SK-N-SH (cell line): ENCODE measurements around the gene ATXN10. TPM values are rescaled to one million over a fixed set of nuclear protein-coding genes. Genes with fewer than 3 reads are reported as not detected.

Experiments used
- CTCF ChIA-PET: fragments of 300-600, 350-600 bp; formaldehyde crosslinking; extraction: SDS; loops from one replicate; lab custom pipeline; 2021; lab: Yijun Ruan, JAX
- POLR2A ChIA-PET: fragments of 350-600 bp; sonication (Branson Sonifier 250); formaldehyde crosslinking; extraction: SDS; loops from one replicate; lab custom pipeline; 2020; ENCODE audit warnings: antibody characterized with exemption, inconsistent platforms; lab: Yijun Ruan, JAX
- DNase-seq: peaks from one replicate; pipeline ENCODE4 v3.0.0; 2012
- H2AFZ ChIP-seq: fragments of 200-600 bp; sonication (generic); 2 replicates; pipeline ENCODE4 v1.8.1; 2016; ENCODE audit warnings: antibody characterized with exemption, mild to moderate bottlenecking, low read depth
- H3F3A ChIP-seq: fragments of 200-600 bp; sonication (generic); replicated peaks from 2 replicates; pipeline ENCODE3; 2016; ENCODE audit warnings: antibody characterized with exemption, mild to moderate bottlenecking; ENCODE audit not compliant: insufficient read depth
- H3K27ac ChIP-seq, 2 experiments: fragments of 200-500 bp in 1 of 2; fragments of 200-600 bp in 1 of 2; sonication (Bioruptor generic) in 1 of 2; sonication (generic), shearing (Covaris generic) in 1 of 2; 2 replicates each; pipeline versions ENCODE4 v1.5.1 to v1.6.1; 2014 to 2016; ENCODE audit warnings: low read depth in 2 of 2, inconsistent platforms in 1 of 2, low read length in 1 of 2, mild to moderate bottlenecking in 1 of 2, mixed read lengths in 1 of 2
- H3K27me3 ChIP-seq: fragments of 200-600 bp; sonication (generic), shearing (Covaris generic); 2 replicates; pipeline ENCODE4 v1.6.1; 2016; ENCODE audit warnings: mixed run types; ENCODE audit not compliant: insufficient read depth
- H3K36me3 ChIP-seq, 2 experiments: fragments of 200-500 bp in 1 of 2; fragments of 200-600 bp in 1 of 2; sonication (Bioruptor generic) in 1 of 2; sonication (generic) in 1 of 2; replicated peaks in 1 of 2; 2 replicates each; pipeline versions ENCODE3 to v1.5.1; 2014 to 2016; ENCODE audit warnings: low read length in 1 of 2, mild to moderate bottlenecking in 1 of 2; ENCODE audit not compliant: insufficient read depth in 2 of 2, control insufficient read depth in 1 of 2
- H3K4me1 ChIP-seq, 2 experiments: fragments of 200-500 bp in 1 of 2; fragments of 200-600 bp in 1 of 2; sonication (Bioruptor generic) in 1 of 2; sonication (generic), shearing (Covaris generic) in 1 of 2; 2 replicates each; pipeline versions ENCODE4 v1.5.1 to v1.6.1; 2014 to 2016; ENCODE audit warnings: low read depth in 1 of 2, low read length in 1 of 2, mixed run types in 1 of 2; ENCODE audit not compliant: insufficient read depth in 2 of 2, control insufficient read depth in 1 of 2
- H3K4me2 ChIP-seq: fragments of 200-600 bp; sonication (generic), shearing (Covaris generic); 2 replicates; pipeline ENCODE4 v1.6.1; 2017; ENCODE audit warnings: mixed run types
- H3K4me3 ChIP-seq, 2 experiments: fragments of 200-500 bp in 1 of 2; fragments of 200-600 bp in 1 of 2; sonication (Bioruptor generic) in 1 of 2; sonication (generic), shearing (Covaris generic) in 1 of 2; 2 replicates each; pipeline versions ENCODE4 v1.5.1 to v1.8.1; 2014 to 2016; ENCODE audit warnings: low read depth in 2 of 2, inconsistent platforms in 1 of 2, low read length in 1 of 2, mild to moderate bottlenecking in 1 of 2, mixed read lengths in 1 of 2, moderate library complexity in 1 of 2
- H3K79me2 ChIP-seq: fragments of 200-600 bp; sonication (generic); 2 replicates; pipeline ENCODE4 v1.8.1; 2017; ENCODE audit warnings: mild to moderate bottlenecking; ENCODE audit not compliant: insufficient read depth
- H3K9ac ChIP-seq: fragments of 200-600 bp; sonication (generic); 2 replicates; pipeline ENCODE4 v1.6.1; 2017; ENCODE audit warnings: mixed run types
- H3K9me2 ChIP-seq: fragments of 200-600 bp; sonication (generic); 2 replicates; pipeline ENCODE4 v1.6.1; 2017; ENCODE audit warnings: mixed run types
- H3K9me3 ChIP-seq: fragments of 200-600 bp; sonication (generic); 2 replicates; pipeline ENCODE4 v1.6.1; 2017; ENCODE audit warnings: mixed run types, mild to moderate bottlenecking, moderate library complexity
- H4K20me1 ChIP-seq: fragments of 200-600 bp; sonication (generic); 2 replicates; pipeline ENCODE4 v1.6.1; 2017; ENCODE audit warnings: mild to moderate bottlenecking, mixed run types; ENCODE audit not compliant: insufficient read depth
- CHD2 ChIP-seq: fragments of 150-350 bp; IDR thresholded peaks from 2 replicates; pipeline ENCODE4 v1.6.1; 2018; ENCODE audit warnings: low read length; ENCODE audit not compliant: partially characterized antibody
- ELF1 ChIP-seq: IDR thresholded peaks from 2 replicates; pipeline ENCODE4 v1.4.0; 2012
- FOXJ3 ChIP-seq: sonication (generic); formaldehyde crosslinking; IDR thresholded peaks from 2 replicates; pipeline ENCODE4 v1.5.1; 2020; ENCODE audit warnings: mild to moderate bottlenecking, missing genetic modification reagents
- GABPA ChIP-seq: IDR thresholded peaks from 2 replicates; pipeline ENCODE4 v1.4.0; 2012; ENCODE audit warnings: low read depth, mild to moderate bottlenecking
- GATA2 ChIP-seq: sonication (generic); formaldehyde crosslinking; IDR thresholded peaks from 2 replicates; pipeline ENCODE4 v1.5.0; 2020; ENCODE audit warnings: mild to moderate bottlenecking, missing genetic modification reagents
- JUND ChIP-seq: IDR thresholded peaks from 2 replicates; pipeline ENCODE4 v1.4.0; 2012
- MXI1 ChIP-seq: IDR thresholded peaks from 2 replicates; pipeline ENCODE4 v1.6.1; 2012; ENCODE audit warnings: mild to moderate bottlenecking, low read depth, low read length, improper control_type of control experiment
- NRF1 ChIP-seq: IDR thresholded peaks from 2 replicates; pipeline ENCODE4 v1.6.1; 2012; ENCODE audit warnings: low read depth, mild to moderate bottlenecking, low read length
- POLR2AphosphoS5 ChIP-seq: IDR thresholded peaks from 2 replicates; pipeline ENCODE4 v1.6.1; 2012; ENCODE audit warnings: low read depth, low read length
- RCOR1 ChIP-seq: fragments of 150-350 bp; IDR thresholded peaks from 2 replicates; pipeline ENCODE4 v1.6.1; 2017; ENCODE audit warnings: antibody characterized with exemption, low read length
- RXRA ChIP-seq: IDR thresholded peaks from 2 replicates; pipeline ENCODE4 v1.4.0; 2012; ENCODE audit warnings: low read depth, mild to moderate bottlenecking, borderline replicate concordance
- TAF1 ChIP-seq: IDR thresholded peaks from 2 replicates; pipeline ENCODE4 v1.6.1; 2012; ENCODE audit warnings: low read depth, mild to moderate bottlenecking, low read length, moderate library complexity, borderline replicate concordance
- TCF12 ChIP-seq: IDR thresholded peaks from 2 replicates; pipeline ENCODE4 v1.4.0; 2012
- TEAD4 ChIP-seq: IDR thresholded peaks from 2 replicates; pipeline ENCODE4 v1.4.0; 2012; ENCODE audit warnings: mild to moderate bottlenecking, borderline replicate concordance; ENCODE audit not compliant: insufficient read depth
- WGBS: methylation state at CpG from one replicate; pipeline ENCODE4 v1.1.6; 2017; ENCODE audit warnings: low lambda C conversion rate; 5-methylcytosine and 5-hydroxymethylcytosine counted together
- polyA plus RNA-seq, 3 experiments: library from polyadenylated mRNA; depleted of rRNA; stranded (reverse); fragments of >200 nt; gene quantifications; 2 replicates each; pipeline ENCODE4 v1.2.3, GENCODE V29; 2012
- TF ChIP-seq, protein P1 (sequence below): fragments of 150-350 bp; IDR thresholded peaks from 2 replicates; pipeline ENCODE4 v1.6.1; 2016; ENCODE audit warnings: mild to moderate bottlenecking, low read depth, low read length
- TF ChIP-seq, protein P2 (sequence below): IDR thresholded peaks from 2 replicates; pipeline ENCODE4 v1.4.0; 2012; ENCODE audit warnings: low read depth

The ATXN10 gene
- polyA plus RNA-seq, 1 of the 3 experiments (the other 2 are of a cell fraction), result 202 TPM

DNA sequence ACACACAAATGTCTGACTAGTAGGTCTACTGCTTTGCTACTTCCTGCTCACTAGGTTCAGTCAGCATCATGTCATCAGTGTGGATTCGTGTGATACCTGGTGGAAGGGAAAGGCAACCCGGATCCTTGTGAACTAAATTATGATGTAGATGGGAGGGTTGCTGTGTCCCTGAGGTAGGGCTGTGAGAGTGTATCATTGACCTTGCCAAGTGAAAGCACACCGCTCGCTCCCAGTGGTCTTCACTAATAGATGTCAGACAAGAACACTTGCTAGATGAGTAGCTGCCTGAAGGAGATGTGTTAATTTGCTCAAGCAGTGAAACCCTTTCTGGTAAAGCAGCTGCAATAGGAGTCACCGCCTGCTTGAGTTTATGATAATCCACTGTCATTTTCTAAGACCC, 185.9 kb downstream of the ATXN10 start:
- Histone ChIP-seq H3K27ac (no peak overlapping the region), H4K20me1 (no peaks in the 10 kb centered on the region), H2AFZ (no peak overlapping the region), H3K79me2 (no peaks in the 10 kb centered on the region), H3F3A (peaks cover 4% of the 10 kb centered on the region), H3K9me3 (0 out of 2 replicates have a peak, but pooled peaks cover 4% of the 10 kb centered on the region)
- POLR2A ChIA-PET, result no interaction called here
- DNase-seq, result no peak
- TF ChIP-seq ELF1 (no peak), POLR2AphosphoS5 (no peak), RCOR1 (no peak), CHD2 (no peak)
- TF ChIP-seq, protein P1, sequence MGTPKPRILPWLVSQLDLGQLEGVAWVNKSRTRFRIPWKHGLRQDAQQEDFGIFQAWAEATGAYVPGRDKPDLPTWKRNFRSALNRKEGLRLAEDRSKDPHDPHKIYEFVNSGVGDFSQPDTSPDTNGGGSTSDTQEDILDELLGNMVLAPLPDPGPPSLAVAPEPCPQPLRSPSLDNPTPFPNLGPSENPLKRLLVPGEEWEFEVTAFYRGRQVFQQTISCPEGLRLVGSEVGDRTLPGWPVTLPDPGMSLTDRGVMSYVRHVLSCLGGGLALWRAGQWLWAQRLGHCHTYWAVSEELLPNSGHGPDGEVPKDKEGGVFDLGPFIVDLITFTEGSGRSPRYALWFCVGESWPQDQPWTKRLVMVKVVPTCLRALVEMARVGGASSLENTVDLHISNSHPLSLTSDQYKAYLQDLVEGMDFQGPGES, result no peak
- TF ChIP-seq, protein P2, sequence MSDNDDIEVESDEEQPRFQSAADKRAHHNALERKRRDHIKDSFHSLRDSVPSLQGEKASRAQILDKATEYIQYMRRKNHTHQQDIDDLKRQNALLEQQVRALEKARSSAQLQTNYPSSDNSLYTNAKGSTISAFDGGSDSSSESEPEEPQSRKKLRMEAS, result no peak
- TF ChIP-seq, all 33 proteins: peak for 0
- no peak overlapping the region for H3K4me3 ChIP-seq
- CTCF ChIA-PET, result no interaction called here
- H3K36me3 ChIP-seq, result peaks cover 32 to 33% of the 10 kb centered on the region in 2 experiments
- no peak overlapping the region for H3K9ac ChIP-seq
- H3K27me3 ChIP-seq, result no peaks in the 10 kb centered on the region
- H3K4me1 ChIP-seq, result no peaks in the 10 kb centered on the region
- H3K4me2 ChIP-seq, result no peak overlapping the region
- no peaks in the 10 kb centered on the region for H3K9me2 ChIP-seq
- 90% methylated on average over 5 of the region's 5 CpGs for WGBS

DNA sequence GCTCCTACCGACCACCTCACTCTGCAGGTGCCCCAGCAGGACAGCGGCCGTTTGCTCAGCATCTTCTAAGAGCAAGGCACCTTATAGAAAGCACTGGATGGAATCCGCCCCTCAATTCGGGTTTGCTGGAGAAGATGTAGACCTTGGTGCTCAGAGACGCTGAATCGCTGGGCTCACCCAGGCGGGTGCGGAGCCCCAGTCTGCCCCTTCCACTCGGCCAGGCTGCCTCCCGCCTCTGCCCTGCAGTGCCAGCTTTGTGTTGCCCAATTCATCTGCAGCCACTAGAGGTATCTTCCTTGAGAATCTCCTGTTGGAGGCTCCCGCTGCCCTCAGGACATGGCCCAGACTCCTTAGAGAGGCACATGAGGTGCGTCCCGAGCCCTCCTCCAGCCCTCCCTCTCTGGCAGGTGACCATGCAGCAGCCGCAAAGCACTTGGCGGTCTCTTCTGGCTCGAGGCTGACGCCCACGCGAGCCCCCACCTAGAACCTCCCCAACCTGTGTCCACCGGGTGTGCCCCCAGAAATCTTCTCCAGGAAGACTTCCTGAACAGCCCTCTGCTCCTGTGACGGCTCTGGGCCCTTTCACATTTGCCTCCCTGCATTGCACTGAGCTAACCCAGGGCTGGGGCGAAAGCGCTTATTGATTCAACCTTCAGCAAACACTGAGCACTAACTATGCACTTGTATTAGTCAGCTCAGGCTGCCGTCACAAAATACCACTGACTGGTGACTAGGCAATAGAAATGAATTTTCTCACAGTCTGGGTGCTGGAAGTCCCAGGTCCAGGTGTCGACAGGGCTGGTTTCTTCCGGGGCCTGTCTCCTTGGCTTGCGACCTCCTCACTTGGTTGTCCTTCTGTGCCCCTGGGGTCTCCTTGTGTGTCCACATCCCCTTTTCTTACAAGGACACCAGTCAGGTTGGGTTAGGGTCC, 187.9 kb downstream of the ATXN10 start:
- Histone ChIP-seq H3K9me2 (no peaks in the 10 kb centered on the region), H3K4me2 (no peak overlapping the region), H3K27ac (no peak overlapping the region), H3F3A (peaks cover 6% of the 10 kb centered on the region), H3K9me3 (no peaks in the 10 kb centered on the region; the same call in 1 of the 2 replicates), H3K27me3 (no peaks in the 10 kb centered on the region), H2AFZ (no peak overlapping the region), H3K9ac (no peak overlapping the region)
- CTCF ChIA-PET, result interaction anchor here (0.7 to 1.3 kb wide), 3 partner anchors 7 to 281 kb away, joined by 3 read pairs; no protein-coding TSS in a partner anchor
- POLR2A ChIA-PET, result no interaction called here
- WGBS, result 87% methylated on average over 20 of the region's 28 CpGs
- no peak for TF ChIP-seq GATA2 (CRISPR knock-in tag)
- TF ChIP-seq FOXJ3 (CRISPR knock-in tag), result no peak
- no peak for TF ChIP-seq RCOR1
- TF ChIP-seq RXRA, result no peak
- TF ChIP-seq TEAD4, result no peak
- TF ChIP-seq, protein P1, result no peak
- TF ChIP-seq MXI1, result no peak
- no peak for TF ChIP-seq NRF1
- TF ChIP-seq TAF1, result no peak
- no peak for TF ChIP-seq JUND
- no peak for TF ChIP-seq TCF12
- no peak for TF ChIP-seq GABPA
- TF ChIP-seq, all 33 proteins: peak for 0
- Histone ChIP-seq H3K36me3 (peaks cover 17 to 21% of the 10 kb centered on the region in 2 experiments), H3K4me1 (no peaks in the 10 kb centered on the region), H4K20me1 (no peaks in the 10 kb centered on the region), H3K79me2 (no peaks in the 10 kb centered on the region), H3K4me3 (no peak overlapping the region)
- DNase-seq, result no peak
